Calu3 (cell line): ENCODE measurements around the gene LSMEM2. TPM values are rescaled to one million over a fixed set of nuclear protein-coding genes. Genes with fewer than 3 reads are reported as not detected.

ENCODE experiments used
- BruUV-seq: library from RNA; stranded (reverse); fragments of 400-500 nt; replicated peaks from 2 replicates; lab custom pipeline; 2021; lab: Mats Ljungman, UMichigan
- CTCF ChIA-PET: fragments of 300-600 bp; sonication (Branson Sonifier 250); formaldehyde crosslinking; loops from one replicate; lab custom pipeline; 2022; ENCODE audit warnings: antibody characterized with exemption; lab: Charles Lee
- DNase-seq: peaks from one replicate; pipeline ENCODE4 v3.0.0; 2022
- H3K27ac Mint-ChIP-seq: one replicate; pipeline ENCODE4 v1.8.0; 2022; ENCODE audit warnings: mixed read lengths; ENCODE audit not compliant: unreplicated experiment
- H3K27me3 Mint-ChIP-seq: one replicate; pipeline ENCODE4 v1.8.0; 2022; ENCODE audit warnings: mixed read lengths; ENCODE audit not compliant: unreplicated experiment
- H3K36me3 Mint-ChIP-seq: one replicate; pipeline ENCODE4 v1.8.0; 2022; ENCODE audit warnings: mild to moderate bottlenecking, moderate library complexity, mixed read lengths; ENCODE audit not compliant: insufficient read depth, unreplicated experiment
- H3K4me1 Mint-ChIP-seq: one replicate; pipeline ENCODE4 v1.8.0; 2022; ENCODE audit warnings: mild to moderate bottlenecking, low read depth, mixed read lengths; ENCODE audit not compliant: unreplicated experiment
- H3K4me3 Mint-ChIP-seq: one replicate; pipeline ENCODE4 v1.8.0; 2022; ENCODE audit warnings: mild to moderate bottlenecking, low read depth, moderate library complexity, mixed read lengths; ENCODE audit not compliant: unreplicated experiment
- H3K9me3 Mint-ChIP-seq: one replicate; pipeline ENCODE4 v1.8.0; 2022; ENCODE audit warnings: low read depth, mixed read lengths; ENCODE audit not compliant: unreplicated experiment
- intact Hi-C: fragments of 100-400 bp; cut with micrococcal nuclease; formaldehyde crosslinking; loops from one replicate; pipeline ENCODE4 v1.10.0; 2022; ENCODE audit not compliant: unreplicated experiment
- total RNA-seq: library from RNA; stranded (reverse); gene quantifications from 2 replicates; pipeline ENCODE4 v1.2.3, GENCODE V29; 2022
- TF ChIP-seq, protein P1 (sequence below): fragments of 200-600 bp; IDR thresholded peaks from one replicate; pipeline ENCODE4 v1.8.0; 2022; ENCODE audit warnings: antibody characterized with exemption; ENCODE audit not compliant: unreplicated experiment

The LSMEM2 gene
- total RNA-seq, 1 experiment from 2014 or later = not detected

DNA sequence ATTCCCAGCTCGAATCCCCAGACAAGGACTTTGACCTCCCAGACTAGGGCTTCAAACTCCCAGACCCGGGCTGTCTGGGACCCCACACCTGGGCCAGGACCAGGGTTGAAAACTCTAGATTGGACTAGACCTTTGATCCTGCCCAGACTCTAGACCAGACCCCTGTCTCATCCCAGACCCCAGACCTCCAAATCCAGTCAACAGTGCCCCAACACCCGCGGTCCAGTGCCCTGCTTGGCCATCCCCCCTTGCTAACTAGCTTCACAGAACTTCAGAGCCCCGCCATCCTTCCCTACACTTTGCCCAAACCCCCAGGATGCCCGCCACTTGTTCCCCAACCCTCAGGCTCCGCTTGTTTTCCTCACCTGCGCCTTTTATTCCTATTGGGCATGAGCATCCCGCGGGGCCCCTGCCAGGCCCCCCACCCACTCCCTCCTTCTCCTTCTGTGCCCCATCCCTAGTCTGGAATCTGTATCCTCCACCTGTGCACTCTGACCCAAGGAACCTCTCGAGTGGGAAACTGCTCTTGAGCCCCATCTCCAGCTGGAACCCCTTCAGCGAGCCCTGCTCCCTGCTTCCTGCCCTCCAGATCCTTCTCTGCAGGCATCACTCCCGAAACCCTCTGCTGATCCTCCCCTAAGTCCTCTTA, 42.3 kb upstream of the LSMEM2 start:
- Mint-ChIP-seq H3K9me3 (no peaks in the 10 kb centered on the region), H3K36me3 (peaks cover 42% of the 10 kb centered on the region), H3K4me1 (peaks cover 16% of the 10 kb centered on the region), H3K27ac (peak overlapping the region; percentile 90), H3K4me3 (peak overlapping the region; percentile 86), H3K27me3 (no peaks in the 10 kb centered on the region)
- BruUV-seq = TSS peak; percentile 70
- DNase-seq = no peak
- intact Hi-C loops = no loop called here
- TF ChIP-seq, protein P1, sequence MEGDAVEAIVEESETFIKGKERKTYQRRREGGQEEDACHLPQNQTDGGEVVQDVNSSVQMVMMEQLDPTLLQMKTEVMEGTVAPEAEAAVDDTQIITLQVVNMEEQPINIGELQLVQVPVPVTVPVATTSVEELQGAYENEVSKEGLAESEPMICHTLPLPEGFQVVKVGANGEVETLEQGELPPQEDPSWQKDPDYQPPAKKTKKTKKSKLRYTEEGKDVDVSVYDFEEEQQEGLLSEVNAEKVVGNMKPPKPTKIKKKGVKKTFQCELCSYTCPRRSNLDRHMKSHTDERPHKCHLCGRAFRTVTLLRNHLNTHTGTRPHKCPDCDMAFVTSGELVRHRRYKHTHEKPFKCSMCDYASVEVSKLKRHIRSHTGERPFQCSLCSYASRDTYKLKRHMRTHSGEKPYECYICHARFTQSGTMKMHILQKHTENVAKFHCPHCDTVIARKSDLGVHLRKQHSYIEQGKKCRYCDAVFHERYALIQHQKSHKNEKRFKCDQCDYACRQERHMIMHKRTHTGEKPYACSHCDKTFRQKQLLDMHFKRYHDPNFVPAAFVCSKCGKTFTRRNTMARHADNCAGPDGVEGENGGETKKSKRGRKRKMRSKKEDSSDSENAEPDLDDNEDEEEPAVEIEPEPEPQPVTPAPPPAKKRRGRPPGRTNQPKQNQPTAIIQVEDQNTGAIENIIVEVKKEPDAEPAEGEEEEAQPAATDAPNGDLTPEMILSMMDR = no peak
- CTCF ChIA-PET = interaction anchor here (1.9 kb wide), 1 partner anchor 10 kb away, joined by 13 read pairs; no protein-coding TSS in a partner anchor

DNA sequence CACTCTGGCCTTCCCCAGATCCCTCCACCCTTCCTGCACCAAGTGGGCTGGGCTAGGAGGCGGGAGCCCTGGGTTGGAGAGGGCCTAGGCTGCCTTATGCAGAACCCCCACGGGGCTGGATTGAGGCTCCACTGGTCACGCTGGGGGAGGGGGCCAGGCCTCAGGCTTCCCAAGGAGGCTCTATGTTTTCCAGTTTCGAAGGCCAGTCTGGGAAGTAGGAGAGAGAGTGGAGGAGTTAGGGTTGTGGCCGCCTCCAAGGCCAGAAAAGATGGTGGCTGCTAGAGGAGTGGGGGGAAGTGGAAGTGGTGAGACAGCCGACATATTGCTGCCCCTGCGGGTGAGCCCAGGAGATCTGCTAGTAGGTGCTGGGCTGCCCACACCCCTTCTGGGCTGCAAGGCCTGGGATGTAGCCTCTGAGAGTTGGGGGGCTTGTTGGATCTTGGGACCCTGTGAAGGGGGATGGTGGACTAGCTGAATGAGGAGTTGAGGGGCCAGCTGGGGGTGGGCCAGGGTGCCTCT, 41.7 kb upstream of the LSMEM2 start:
- peaks cover 16% of the 10 kb centered on the region for H3K4me1 Mint-ChIP-seq
- intact Hi-C loops = no loop called here

DNA sequence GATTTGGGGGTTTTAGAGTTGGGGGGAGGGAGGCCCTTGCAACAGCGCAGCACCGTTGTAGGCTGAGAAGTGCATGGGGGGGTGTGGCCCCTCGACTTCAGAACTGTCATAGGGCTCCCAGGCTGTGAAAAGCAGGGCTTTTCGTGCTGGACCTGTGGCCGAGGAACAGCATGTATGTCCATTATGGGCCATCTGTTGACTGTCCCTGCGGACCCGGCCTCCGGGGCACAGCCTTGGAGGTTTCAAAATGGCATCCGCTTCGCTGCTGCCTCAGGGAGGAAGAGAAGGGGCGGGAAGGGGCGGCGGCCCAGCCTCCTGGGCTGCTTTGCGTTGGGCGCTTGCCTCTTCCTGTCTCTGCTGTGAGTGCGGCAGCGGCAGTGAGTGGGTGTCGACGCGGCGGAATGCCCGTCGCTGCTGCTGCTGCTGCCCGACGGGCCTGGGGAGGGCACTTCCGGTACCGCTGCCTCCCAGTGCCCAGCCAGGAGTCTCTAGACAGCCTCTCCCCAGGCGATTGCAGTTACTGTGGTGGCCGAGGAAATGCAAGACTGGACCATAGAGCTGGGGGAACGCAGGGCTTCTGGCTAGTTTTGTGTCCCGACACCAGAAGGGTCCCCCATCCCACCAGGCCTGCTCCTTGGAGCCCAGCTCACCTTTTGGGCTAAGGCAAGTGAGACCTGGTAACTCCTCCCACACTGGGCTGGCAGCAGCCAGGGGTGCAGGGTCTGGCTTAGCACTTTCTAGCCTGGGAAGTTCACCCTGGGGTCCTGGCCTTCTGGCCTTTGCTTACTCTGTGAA, 40.9 kb upstream of the LSMEM2 start:
- intact Hi-C loops = no loop called here

More for the DNA sequence above, 41.7 kb upstream of the LSMEM2 start:
- Mint-ChIP-seq H3K27ac (peak overlapping the region; percentile 90), H3K27me3 (no peaks in the 10 kb centered on the region), H3K36me3 (peaks cover 42% of the 10 kb centered on the region), H3K9me3 (no peaks in the 10 kb centered on the region), H3K4me3 (peak overlapping the region; percentile 86)
- BruUV-seq = no TSS peak
- no peak for DNase-seq
- CTCF ChIA-PET = interaction anchor here (1.7 kb wide), 1 partner anchor 11 kb away, joined by 7 read pairs; no protein-coding TSS in a partner anchor
- TF ChIP-seq, protein P1 = no peak

DNA sequence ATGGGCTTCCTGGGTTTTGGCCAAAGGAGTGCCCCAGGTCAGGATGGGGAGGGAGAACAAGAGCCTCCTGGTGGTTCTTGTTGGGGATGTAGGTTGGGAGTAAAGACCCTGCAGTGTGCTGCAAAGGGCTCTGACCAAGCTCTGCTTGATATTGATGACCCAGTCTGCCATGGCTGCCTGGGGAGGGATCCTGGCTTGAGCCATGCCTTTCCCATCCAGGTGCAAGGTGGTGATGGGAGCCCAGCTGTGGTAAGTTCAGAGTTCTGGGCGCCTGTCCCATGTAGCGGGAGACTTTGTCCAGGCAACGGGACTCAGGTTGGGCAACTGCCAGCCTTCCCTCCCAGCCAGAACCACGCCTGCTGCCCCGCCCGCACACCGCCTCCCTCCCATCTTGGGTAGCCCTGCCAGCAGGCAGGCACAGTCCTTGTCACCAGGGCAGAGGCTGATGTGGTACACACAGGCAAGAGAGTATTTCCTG, 40.3 kb upstream of the LSMEM2 start:
- no peak overlapping the region for H3K27ac Mint-ChIP-seq
- TF ChIP-seq, protein P1 = no peak
- TSS peak; percentile 5 for BruUV-seq

More for the DNA sequence above, 40.9 kb upstream of the LSMEM2 start:
- Mint-ChIP-seq H3K9me3 (no peaks in the 10 kb centered on the region), H3K27ac (peak overlapping the region; percentile 90), H3K36me3 (peaks cover 36% of the 10 kb centered on the region), H3K4me3 (peak overlapping the region; percentile 86), H3K4me1 (peaks cover 22% of the 10 kb centered on the region), H3K27me3 (no peaks in the 10 kb centered on the region)
- DNase-seq = peak; percentile 78
- CTCF ChIA-PET = interaction anchor here (0.6 to 1.7 kb wide), 3 partner anchors 11 to 27 kb away, joined by 3 to 7 read pairs (median 5); no protein-coding TSS in a partner anchor
- TF ChIP-seq, protein P1 = no peak
- no TSS peak for BruUV-seq

More for the DNA sequence above, 40.3 kb upstream of the LSMEM2 start:
- Mint-ChIP-seq H3K9me3 (no peaks in the 10 kb centered on the region), H3K27me3 (no peaks in the 10 kb centered on the region), H3K36me3 (peaks cover 35% of the 10 kb centered on the region), H3K4me1 (peaks cover 22% of the 10 kb centered on the region), H3K4me3 (peak overlapping the region; percentile 86)
- CTCF ChIA-PET = interaction anchor here (0.6 to 1.7 kb wide), 4 partner anchors 10 to 114 kb away, joined by 3 to 7 read pairs (median 5); no protein-coding TSS in a partner anchor
- DNase-seq = peak; percentile 78
- intact Hi-C loops = no loop called here
